Thyroid gland (tissue), 4 donors: Measurements from ENCODE around the gene CFAP20DC. TPM values are rescaled to one million over a fixed set of nuclear protein-coding genes. Genes with fewer than 3 reads are reported as not detected.
"Not testable (repeated sequence)": the region's sequence is repeated elsewhere in the genome, so short reads cannot be mapped to it uniquely, and the experiment has no call there.

ENCODE experiments used
- DNase-seq, 2 donors: peaks; one replicate each; pipeline ENCODE4 v3.0.0-alpha.2; 2019
- H3K27ac ChIP-seq, 3 donors: fragments of 200-600 bp; sonication (generic); 1 replicate in 2 of 3; 2 replicates in 1 of 3; pipeline ENCODE4 v1.5.1; 2016 to 2019; ENCODE audit warnings: mild to moderate bottlenecking in 1 of 3, moderate library complexity in 1 of 3
- H3K27me3 ChIP-seq: fragments of 200-600 bp; sonication (generic); one replicate; pipeline ENCODE4 v1.5.1; 2019
- H3K36me3 ChIP-seq, 2 donors: fragments of 200-600 bp; sonication (generic); one replicate each; pipeline ENCODE4 v1.5.1; 2016 to 2019
- H3K4me1 ChIP-seq, 2 donors: fragments of 200-600 bp; sonication (generic); one replicate each; pipeline ENCODE4 v1.5.1; 2017 to 2019
- H3K4me3 ChIP-seq, 3 donors: fragments of 200-600 bp; sonication (generic); replicated peaks in 1 of 3; 1 replicate in 2 of 3; 2 replicates in 1 of 3; pipeline ENCODE4 v1.5.1; 2016; ENCODE audit warnings: mild to moderate bottlenecking in 1 of 3
- H3K9me3 ChIP-seq: fragments of 200-600 bp; sonication (generic); one replicate; pipeline ENCODE4 v1.5.1; 2017
- CTCF ChIP-seq, 6 experiments: fragments of 200-600 bp in 3 of 6; fragments of 450-650 bp in 3 of 6; sonication (generic) in 3 of 6; IDR thresholded peaks; one replicate each; pipeline ENCODE4 v1.5.1; 2016 to 2019; ENCODE audit warnings: antibody characterized with exemption in 6 of 6, mild to moderate bottlenecking in 2 of 6, inconsistent platforms in 1 of 6, moderate library complexity in 1 of 6
- POLR2A ChIP-seq, 2 donors: fragments of 450-650 bp; IDR thresholded peaks; one replicate each; pipeline ENCODE4 v1.6.1; 2017; ENCODE audit warnings: antibody characterized with exemption in 2 of 2, mild to moderate bottlenecking in 2 of 2, moderate library complexity in 1 of 2
- WGBS, 2 donors: methylation state at CpG; one replicate each; pipeline ENCODE4 v1.1.5; 2017; 5-methylcytosine and 5-hydroxymethylcytosine counted together
- intact Hi-C: fragments of 100-400 bp; cut with DNase I; formaldehyde crosslinking; loops from one replicate; pipeline ENCODE4 v1.15.1; 2023
- total RNA-seq, 4 donors: library from RNA; depleted of rRNA; stranded (reverse); fragments of >200 nt; gene quantifications; one replicate each; pipeline ENCODE4 v1.2.3, GENCODE V29; 2016

CFAP20DC gene
- total RNA-seq, 4 donors from 2014 or later, result 0.20 to 0.92 (median 0.60) TPM

DNA sequence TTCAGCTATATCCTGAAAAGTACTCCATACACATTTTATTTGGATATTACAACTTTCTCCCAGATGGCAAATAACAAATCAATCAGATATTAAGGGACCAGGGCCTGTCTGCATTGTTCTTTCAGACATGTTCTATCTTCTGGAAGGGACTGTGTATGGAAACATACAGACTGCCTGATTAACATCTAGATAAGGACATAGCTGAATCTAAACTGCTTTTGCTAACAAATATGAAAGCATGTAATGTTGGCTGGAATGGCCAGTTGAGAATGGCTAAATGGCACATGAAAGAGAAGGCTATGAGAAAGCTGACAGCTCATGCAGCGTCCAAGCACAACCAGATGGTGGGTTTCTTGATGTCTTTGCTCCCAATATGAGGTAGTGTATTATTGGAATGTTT, 149.4 kb downstream of the CFAP20DC start:
- DNase-seq, result no peak
- no peaks in the 10 kb centered on the region for H3K9me3 ChIP-seq
- no peaks in the 10 kb centered on the region for H3K36me3 ChIP-seq
- no peak overlapping the region for H3K27ac ChIP-seq
- H3K4me3 ChIP-seq, result no peak overlapping the region
- intact Hi-C loops, result no loop called here
- H3K4me1 ChIP-seq, result no peaks in the 10 kb centered on the region
- TF ChIP-seq CTCF (IDR thresholded peaks at IDR 0.05) (no peak), POLR2A (IDR thresholded peaks at IDR 0.05) (no peak)
- WGBS, 2 donors, result 94 to 100% methylated on average over 1 of the region's 1 CpG
- no peaks in the 10 kb centered on the region for H3K27me3 ChIP-seq

DNA sequence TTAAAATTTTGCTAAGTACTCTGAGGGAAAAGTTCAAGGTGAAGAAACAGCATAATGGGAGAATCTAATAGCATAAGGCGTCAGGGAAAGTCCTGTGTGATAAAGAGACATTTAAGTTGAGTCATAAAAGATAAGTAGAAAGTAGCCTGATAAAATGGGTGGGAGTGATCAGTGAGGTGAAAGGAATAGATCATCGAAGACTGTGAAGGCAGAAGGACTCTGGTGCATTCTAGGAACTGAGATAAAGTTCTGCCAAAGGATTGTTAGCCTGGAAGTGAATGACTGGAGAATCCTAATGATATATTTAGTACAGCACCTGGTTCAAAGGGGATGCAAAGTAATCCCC, 149.9 kb downstream of the CFAP20DC start:
- no peak overlapping the region for H3K27ac ChIP-seq

DNA sequence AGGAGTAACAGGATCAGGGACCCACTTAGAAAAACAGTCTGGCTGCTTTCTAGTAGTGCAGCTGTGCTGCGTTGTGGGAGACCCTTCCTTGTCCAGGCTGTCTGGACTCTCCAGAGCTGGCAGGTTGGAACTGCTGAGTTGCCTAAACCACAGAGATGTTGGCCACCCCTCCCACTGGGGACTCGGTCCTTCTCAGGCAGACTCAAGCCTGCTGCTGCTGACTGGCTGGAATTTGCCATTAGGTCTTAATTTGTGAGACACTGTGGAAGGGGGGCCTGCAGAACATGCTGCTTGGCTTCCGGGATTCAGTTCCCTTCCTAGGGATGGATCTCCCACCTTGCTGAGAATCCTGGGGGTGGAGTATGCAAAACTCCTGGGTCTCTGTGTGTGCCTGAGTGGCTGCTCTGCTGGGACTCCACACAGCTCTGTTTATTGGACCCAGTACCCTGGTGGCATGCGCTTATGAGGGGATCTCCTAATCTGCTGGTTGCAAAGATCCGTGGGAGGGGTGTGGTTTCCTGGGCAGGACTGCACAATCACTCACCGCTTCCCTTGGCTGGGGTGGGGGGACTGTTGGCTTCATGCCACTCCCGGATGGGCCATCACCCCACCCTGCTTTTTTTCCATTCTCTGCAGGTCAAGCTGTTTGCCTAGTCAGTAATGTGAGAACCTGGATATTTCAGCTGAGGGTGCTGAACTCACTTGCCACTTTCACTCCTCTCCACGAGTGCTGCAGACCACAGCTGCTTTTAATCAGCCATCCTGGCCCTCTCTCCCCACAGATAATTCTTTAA, 150.5 kb downstream of the CFAP20DC start:
- Histone ChIP-seq H3K9me3 (no peaks in the 10 kb centered on the region), H3K27me3 (no peaks in the 10 kb centered on the region), H3K4me1 (no peaks in the 10 kb centered on the region), H3K4me3 (no peak overlapping the region), H3K36me3 (no peaks in the 10 kb centered on the region), H3K27ac (no peak overlapping the region)
- DNase-seq, result peak; percentile 6 to 26
- intact Hi-C loops, result no loop called here
- TF ChIP-seq POLR2A (IDR thresholded peaks at IDR 0.05), result no peak
- no peak for TF ChIP-seq CTCF (IDR thresholded peaks at IDR 0.05)
- WGBS, 2 donors, result 38 to 42% methylated on average over 5 to 8 of the region's 8 CpGs

More for the DNA sequence above, 149.9 kb downstream of the CFAP20DC start:
- no peak overlapping the region for H3K4me3 ChIP-seq
- no peaks in the 10 kb centered on the region for H3K9me3 ChIP-seq
- no peaks in the 10 kb centered on the region for H3K36me3 ChIP-seq
- no peaks in the 10 kb centered on the region for H3K27me3 ChIP-seq
- intact Hi-C loops, result no loop called here
- no peak for DNase-seq
- TF ChIP-seq CTCF (IDR thresholded peaks at IDR 0.05), result no peak
- no peak for TF ChIP-seq POLR2A (IDR thresholded peaks at IDR 0.05)
- H3K4me1 ChIP-seq, result no peaks in the 10 kb centered on the region
- WGBS, 2 donors, result 61 to 68% methylated on average over 2 of the region's 2 CpGs

DNA sequence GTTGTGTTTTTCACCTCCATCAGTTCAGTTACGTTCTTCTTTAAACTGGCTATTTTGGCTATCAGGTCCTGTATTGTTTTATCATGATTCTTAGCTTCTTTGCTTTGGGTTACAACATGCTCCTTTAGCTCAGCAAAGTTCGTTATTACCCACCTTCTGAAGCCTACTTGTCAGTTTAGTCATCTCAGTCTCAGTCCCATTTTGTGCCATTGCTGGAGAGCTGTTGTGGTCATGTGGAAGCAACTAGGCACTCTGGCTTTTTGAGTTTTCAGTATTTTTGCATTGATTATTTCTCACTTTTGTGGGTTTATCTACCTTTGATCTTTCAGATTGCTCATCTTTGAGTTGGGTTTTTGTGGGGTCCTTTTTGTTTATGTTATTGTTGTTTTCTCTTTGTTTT, 151.3 kb downstream of the CFAP20DC start:
- intact Hi-C loops, result no loop called here
- WGBS, 2 donors, result 91 to 95% methylated on average over 2 of the region's 2 CpGs
- no peaks in the 10 kb centered on the region for H3K9me3 ChIP-seq
- no peak for TF ChIP-seq POLR2A (IDR thresholded peaks at IDR 0.05)
- no peak for TF ChIP-seq CTCF (IDR thresholded peaks at IDR 0.05)
- no peak overlapping the region for H3K4me3 ChIP-seq
- DNase-seq, result no peak
- H3K27me3 ChIP-seq, result no peaks in the 10 kb centered on the region
- no peak overlapping the region for H3K27ac ChIP-seq
- no peaks in the 10 kb centered on the region for H3K36me3 ChIP-seq
- H3K4me1 ChIP-seq, result no peaks in the 10 kb centered on the region

GRCh38 chr3:58897646-58898045, 152.2 kb downstream of the CFAP20DC start:
- no peak overlapping the region for H3K4me3 ChIP-seq
- H3K36me3 ChIP-seq, result no peaks in the 10 kb centered on the region
- intact Hi-C loops, result no loop called here
- no peak for DNase-seq
- H3K27ac ChIP-seq, result no peak overlapping the region
- no peaks in the 10 kb centered on the region for H3K4me1 ChIP-seq
- TF ChIP-seq POLR2A (IDR thresholded peaks at IDR 0.05), result no peak
- TF ChIP-seq CTCF (IDR thresholded peaks at IDR 0.05), result no peak
- H3K27me3 ChIP-seq, result no peaks in the 10 kb centered on the region
- no peaks in the 10 kb centered on the region for H3K9me3 ChIP-seq
- 67 to 74% methylated on average over 4 of the region's 4 CpGs for WGBS, 2 donors

DNA sequence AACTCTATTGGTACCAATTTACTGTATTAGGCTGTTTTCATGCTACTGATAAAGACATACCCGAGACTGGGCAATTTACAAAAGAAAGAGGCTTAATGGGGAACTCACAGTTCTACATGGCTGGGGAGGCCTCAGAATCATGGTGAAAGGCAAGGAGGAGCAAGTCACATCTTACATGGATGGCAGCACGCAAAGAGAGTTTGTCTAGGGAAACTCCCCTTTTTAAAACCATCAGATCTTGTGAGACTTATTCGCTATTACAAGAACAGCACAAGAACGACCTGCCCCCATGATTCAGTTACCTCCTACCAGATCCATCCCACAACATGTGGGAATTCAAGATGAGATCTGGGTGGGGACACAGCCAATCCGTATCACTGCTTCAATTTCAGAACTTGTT, 154.1 kb downstream of the CFAP20DC start:
- H3K27ac ChIP-seq, DNase-seq, H3K4me3 ChIP-seq, intact Hi-C loops, H3K27me3 ChIP-seq, H3K4me1 ChIP-seq, H3K36me3 ChIP-seq, H3K9me3 ChIP-seq: not testable (repeated sequence)
- 93 to 98% methylated on average over 5 of the region's 5 CpGs for WGBS, 2 donors

DNA sequence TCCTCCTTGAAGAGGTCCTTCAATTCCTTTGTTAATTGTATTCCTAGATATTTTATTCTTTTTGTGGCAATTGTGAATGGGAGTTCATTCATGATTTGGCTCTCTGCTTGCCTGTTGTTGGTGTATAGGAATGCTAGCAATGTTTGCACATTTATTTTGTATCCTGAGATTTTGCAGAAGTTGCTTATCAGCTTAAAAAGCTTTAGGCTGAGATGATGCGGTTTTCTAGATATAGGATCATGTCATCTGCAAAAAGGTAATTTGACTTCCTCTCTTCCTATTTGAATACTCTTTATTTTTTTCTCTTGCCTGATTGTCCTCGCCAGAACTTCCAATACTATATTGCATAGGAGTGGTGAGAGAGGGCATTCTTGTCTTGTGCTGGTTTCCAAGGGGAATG, 157.3 kb downstream of the CFAP20DC start:
- H3K4me3 ChIP-seq, DNase-seq, H3K27me3 ChIP-seq, H3K36me3 ChIP-seq, H3K9me3 ChIP-seq, H3K27ac ChIP-seq, H3K4me1 ChIP-seq, intact Hi-C loops: not testable (repeated sequence)
- 83 to 90% methylated on average over 2 of the region's 2 CpGs for WGBS, 2 donors
